Measurements from ENCODE around the gene NUP210.

NUP210 gene

DNA sequence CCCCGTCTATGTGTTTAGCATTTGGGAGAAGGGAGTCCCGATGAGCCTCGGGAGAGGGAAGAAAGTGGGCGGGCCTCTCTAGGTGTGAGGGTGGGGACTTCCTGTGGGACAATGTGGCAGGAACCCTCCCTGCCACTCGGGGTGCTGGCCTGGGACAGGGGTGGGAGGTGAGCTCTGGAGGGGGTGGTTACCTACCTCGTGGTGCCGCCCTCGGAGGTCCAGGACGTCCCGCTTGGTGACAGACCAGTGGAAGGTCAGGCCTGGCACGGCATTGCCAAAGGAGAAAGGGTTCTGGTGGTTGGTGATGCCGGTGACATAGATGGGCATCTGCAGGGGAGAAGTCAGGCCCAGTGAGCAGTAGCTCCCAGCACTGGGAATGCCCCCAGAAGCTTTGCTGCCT lies 83.5 kb downstream of the NUP210 start:
- no peak overlapping the region for H3K4me3 ChIP-seq (ENCODE audit: low read length in 2 of 2)
- H3K27me3 ChIP-seq (ENCODE audit: control insufficient read depth in 1 of 2, insufficient read depth in 2 of 2, low read length in 2 of 2) = no peaks in the 10 kb centered on the region
- peaks cover 10% of the 10 kb centered on the region in 2 donors for H3K36me3 ChIP-seq (ENCODE audit: control insufficient read depth in 2 of 2, insufficient read depth in 2 of 2, low read length in 2 of 2)
- no peaks in the 10 kb centered on the region for H3K4me1 ChIP-seq (ENCODE audit: control insufficient read depth, insufficient read depth, low read length)
- H3K9me3 ChIP-seq (ENCODE audit: control insufficient read depth in 2 of 2, low read length in 2 of 2) = no peaks in the 10 kb centered on the region
- no peak overlapping the region for H3K27ac ChIP-seq (ENCODE audit: low read length)
- H3K9ac ChIP-seq (ENCODE audit: low read length in 2 of 2) = no peak overlapping the region

DNA sequence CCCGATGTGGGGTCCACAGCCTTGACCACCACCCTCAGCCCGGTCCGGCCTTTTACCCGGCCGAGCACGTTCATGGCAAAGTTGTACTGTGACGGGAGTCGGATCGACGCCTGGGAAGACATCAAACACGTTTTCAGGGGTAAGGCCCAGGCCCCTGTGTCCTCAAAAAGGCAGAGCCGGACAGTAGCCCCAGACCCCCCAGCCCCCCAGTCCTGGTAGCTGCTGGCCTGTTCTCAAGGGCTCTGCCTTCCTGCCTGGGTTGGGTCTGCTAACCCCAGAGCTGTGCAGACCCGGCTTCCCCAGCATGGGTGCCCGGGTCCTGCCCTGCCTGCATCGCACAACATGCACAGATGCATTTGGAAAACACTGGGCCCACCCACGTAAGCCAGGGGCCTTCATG lies 84.6 kb downstream of the NUP210 start:
- Histone ChIP-seq H3K27ac (ENCODE audit: low read length) (no peak overlapping the region), H3K9ac (ENCODE audit: low read length in 2 of 2) (no peak overlapping the region), H3K4me1 (ENCODE audit: control insufficient read depth, insufficient read depth, low read length) (no peaks in the 10 kb centered on the region), H3K9me3 (ENCODE audit: control insufficient read depth in 2 of 2, low read length in 2 of 2) (no peaks in the 10 kb centered on the region), H3K36me3 (ENCODE audit: control insufficient read depth in 2 of 2, insufficient read depth in 2 of 2, low read length in 2 of 2) (peaks cover 4 to 10% of the 10 kb centered on the region in 2 donors), H3K4me3 (ENCODE audit: low read length in 2 of 2) (no peak overlapping the region), H3K27me3 (ENCODE audit: control insufficient read depth in 1 of 2, insufficient read depth in 2 of 2, low read length in 2 of 2) (no peaks in the 10 kb centered on the region)

DNA sequence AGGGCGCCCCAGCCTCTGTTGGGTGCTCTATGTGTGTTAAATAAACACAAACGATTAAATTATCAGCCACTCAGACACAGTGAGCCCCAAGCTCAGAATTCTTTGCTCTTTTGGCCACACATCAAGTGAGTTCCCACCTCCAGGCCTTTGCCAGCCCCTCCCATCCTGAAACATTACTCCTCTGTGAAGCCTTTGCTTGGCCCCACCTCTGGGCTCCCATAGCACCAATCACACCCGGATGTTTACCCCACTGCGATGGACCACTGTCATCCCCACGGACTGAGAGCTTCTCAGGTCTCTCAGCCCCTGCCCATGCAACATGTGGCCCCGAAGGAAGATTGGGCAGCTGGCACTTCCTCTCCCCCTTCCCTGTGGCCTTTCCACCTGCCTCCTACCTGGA lies 85.1 kb downstream of the NUP210 start:
- no peak overlapping the region for H3K4me3 ChIP-seq (ENCODE audit: low read length in 2 of 2)
- H3K27me3 ChIP-seq (ENCODE audit: control insufficient read depth in 1 of 2, insufficient read depth in 2 of 2, low read length in 2 of 2) = no peaks in the 10 kb centered on the region
- no peaks in the 10 kb centered on the region for H3K4me1 ChIP-seq (ENCODE audit: control insufficient read depth, insufficient read depth, low read length)
- H3K36me3 ChIP-seq (ENCODE audit: control insufficient read depth in 2 of 2, insufficient read depth in 2 of 2, low read length in 2 of 2) = peaks cover 4 to 13% of the 10 kb centered on the region in 2 donors
- H3K27ac ChIP-seq (ENCODE audit: low read length) = no peak overlapping the region
- no peaks in the 10 kb centered on the region for H3K9me3 ChIP-seq (ENCODE audit: control insufficient read depth in 2 of 2, low read length in 2 of 2)
- no peak overlapping the region for H3K9ac ChIP-seq (ENCODE audit: low read length in 2 of 2)

DNA sequence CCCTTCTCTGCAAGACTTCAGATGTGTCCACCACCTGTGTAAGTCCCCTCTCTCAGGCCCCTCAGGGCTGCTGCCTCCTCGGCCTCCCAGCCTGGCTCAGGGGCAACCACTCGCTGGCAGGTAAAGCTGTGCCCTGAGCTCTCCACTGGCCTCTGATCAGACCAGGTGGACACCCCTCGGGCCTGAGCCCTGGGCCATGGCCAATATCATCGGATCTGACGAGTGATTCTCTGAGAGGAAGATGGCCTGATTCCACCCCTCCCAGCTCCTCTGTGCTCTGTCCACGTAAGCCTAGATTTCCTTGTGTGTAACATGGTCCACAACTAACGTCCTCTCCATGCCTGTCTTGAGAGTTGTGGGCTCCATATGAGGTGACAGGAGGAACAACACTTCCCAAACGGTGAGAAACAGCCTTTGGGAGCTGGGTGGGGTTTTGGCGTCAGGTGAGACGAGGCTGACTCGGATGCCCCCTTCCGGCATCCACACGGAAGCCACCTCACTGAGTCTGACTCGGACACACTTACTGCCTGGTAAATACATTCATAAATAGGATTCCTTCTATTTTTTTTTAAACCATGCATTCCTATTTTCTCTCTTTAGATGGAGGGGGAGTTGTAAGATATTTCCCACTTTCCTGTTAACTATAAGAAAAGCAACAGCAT lies 86.8 kb downstream of the NUP210 start:
- Histone ChIP-seq H3K9ac (ENCODE audit: low read length in 2 of 2) (no peak overlapping the region), H3K27me3 (ENCODE audit: control insufficient read depth in 1 of 2, insufficient read depth in 2 of 2, low read length in 2 of 2) (no peaks in the 10 kb centered on the region), H3K27ac (ENCODE audit: low read length) (no peak overlapping the region), H3K4me1 (ENCODE audit: control insufficient read depth, insufficient read depth, low read length) (no peaks in the 10 kb centered on the region), H3K4me3 (ENCODE audit: low read length in 2 of 2) (no peak overlapping the region), H3K9me3 (ENCODE audit: control insufficient read depth in 2 of 2, low read length in 2 of 2) (no peaks in the 10 kb centered on the region), H3K36me3 (ENCODE audit: control insufficient read depth in 2 of 2, insufficient read depth in 2 of 2, low read length in 2 of 2) (peaks cover 6 to 15% of the 10 kb centered on the region in 2 donors)

DNA sequence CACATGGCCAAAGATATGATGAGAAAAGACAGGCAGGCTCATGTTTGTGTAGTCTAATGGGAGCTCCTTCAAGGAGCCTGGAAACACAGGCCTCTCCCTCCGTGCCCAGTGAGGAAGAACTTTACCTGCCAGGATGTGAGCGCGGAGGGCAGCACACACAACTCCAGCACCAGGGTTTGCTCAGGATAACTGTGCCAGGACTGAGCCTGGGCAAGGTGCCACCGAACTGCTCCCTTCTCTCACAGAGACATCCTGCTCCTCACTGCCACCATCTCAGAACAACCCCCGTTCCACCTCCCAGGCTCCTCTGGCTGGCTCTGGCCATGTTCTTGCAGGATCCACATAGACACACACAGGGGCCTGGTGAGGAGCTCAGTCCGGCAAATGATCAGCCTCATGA lies 87.4 kb downstream of the NUP210 start:
- H3K27ac ChIP-seq (ENCODE audit: low read length) = no peak overlapping the region
- H3K4me3 ChIP-seq (ENCODE audit: low read length in 2 of 2) = no peak overlapping the region
- peaks cover 9 to 16% of the 10 kb centered on the region in 2 donors for H3K36me3 ChIP-seq (ENCODE audit: control insufficient read depth in 2 of 2, insufficient read depth in 2 of 2, low read length in 2 of 2)
- no peaks in the 10 kb centered on the region for H3K27me3 ChIP-seq (ENCODE audit: control insufficient read depth in 1 of 2, insufficient read depth in 2 of 2, low read length in 2 of 2)
- no peak overlapping the region for H3K9ac ChIP-seq (ENCODE audit: low read length in 2 of 2)
- no peaks in the 10 kb centered on the region for H3K9me3 ChIP-seq (ENCODE audit: control insufficient read depth in 2 of 2, low read length in 2 of 2)
- H3K4me1 ChIP-seq (ENCODE audit: control insufficient read depth, insufficient read depth, low read length) = no peaks in the 10 kb centered on the region

DNA sequence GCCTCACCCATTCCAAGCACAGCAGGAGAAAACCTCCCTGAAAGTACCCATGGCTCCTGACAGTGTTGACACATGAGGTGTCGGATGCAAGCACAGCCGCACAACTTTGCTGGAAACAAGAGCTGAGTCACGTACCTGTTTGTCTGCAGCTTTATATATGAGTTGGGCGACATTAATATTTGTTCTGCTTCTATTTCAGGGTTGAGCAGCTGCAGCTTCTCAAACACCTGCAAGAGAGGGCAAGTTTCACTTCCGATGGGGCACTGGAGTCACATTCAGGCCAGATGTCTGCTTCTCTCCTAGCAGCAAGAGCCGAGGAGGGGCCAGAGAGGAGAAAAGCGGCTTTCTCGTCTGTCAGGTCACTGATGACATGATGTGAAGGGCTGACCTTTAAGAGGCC lies 88.0 kb downstream of the NUP210 start:
- H3K9ac ChIP-seq (ENCODE audit: low read length in 2 of 2) = no peak overlapping the region
- H3K27ac ChIP-seq (ENCODE audit: low read length) = no peak overlapping the region
- H3K4me3 ChIP-seq (ENCODE audit: low read length in 2 of 2) = no peak overlapping the region
- H3K4me1 ChIP-seq (ENCODE audit: control insufficient read depth, insufficient read depth, low read length) = no peaks in the 10 kb centered on the region
- peaks cover 10 to 22% of the 10 kb centered on the region in 2 donors for H3K36me3 ChIP-seq (ENCODE audit: control insufficient read depth in 2 of 2, insufficient read depth in 2 of 2, low read length in 2 of 2)
- no peaks in the 10 kb centered on the region for H3K9me3 ChIP-seq (ENCODE audit: control insufficient read depth in 2 of 2, low read length in 2 of 2)
- no peaks in the 10 kb centered on the region for H3K27me3 ChIP-seq (ENCODE audit: control insufficient read depth in 1 of 2, insufficient read depth in 2 of 2, low read length in 2 of 2)

DNA sequence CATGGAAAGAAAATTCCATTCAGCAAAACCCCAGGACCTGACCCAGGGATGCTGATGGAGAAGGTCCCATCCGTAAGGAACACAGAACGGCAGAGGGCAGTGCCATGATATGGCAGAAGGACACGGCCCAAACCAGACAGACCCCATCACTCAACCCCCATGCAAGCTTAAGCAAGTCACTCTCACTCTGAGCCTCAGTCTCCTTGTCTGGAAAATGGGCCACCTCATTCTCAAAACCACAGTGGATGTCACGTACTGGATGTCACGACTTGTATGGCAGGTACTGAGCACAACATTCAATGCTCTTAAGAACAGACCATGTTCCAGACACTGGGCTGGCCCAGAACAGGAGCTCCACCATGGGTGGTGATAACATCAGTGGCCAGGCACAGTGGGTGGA lies 90.4 kb downstream of the NUP210 start:
- Histone ChIP-seq H3K27me3 (ENCODE audit: control insufficient read depth in 1 of 2, insufficient read depth in 2 of 2, low read length in 2 of 2) (no peaks in the 10 kb centered on the region), H3K4me3 (ENCODE audit: low read length in 2 of 2) (no peak overlapping the region), H3K9me3 (ENCODE audit: control insufficient read depth in 2 of 2, low read length in 2 of 2) (no peaks in the 10 kb centered on the region), H3K36me3 (ENCODE audit: control insufficient read depth in 2 of 2, insufficient read depth in 2 of 2, low read length in 2 of 2) (peaks cover 12 to 18% of the 10 kb centered on the region in 2 donors), H3K4me1 (ENCODE audit: control insufficient read depth, insufficient read depth, low read length) (no peaks in the 10 kb centered on the region), H3K27ac (ENCODE audit: low read length) (no peak overlapping the region), H3K9ac (ENCODE audit: low read length in 2 of 2) (no peak overlapping the region)

DNA sequence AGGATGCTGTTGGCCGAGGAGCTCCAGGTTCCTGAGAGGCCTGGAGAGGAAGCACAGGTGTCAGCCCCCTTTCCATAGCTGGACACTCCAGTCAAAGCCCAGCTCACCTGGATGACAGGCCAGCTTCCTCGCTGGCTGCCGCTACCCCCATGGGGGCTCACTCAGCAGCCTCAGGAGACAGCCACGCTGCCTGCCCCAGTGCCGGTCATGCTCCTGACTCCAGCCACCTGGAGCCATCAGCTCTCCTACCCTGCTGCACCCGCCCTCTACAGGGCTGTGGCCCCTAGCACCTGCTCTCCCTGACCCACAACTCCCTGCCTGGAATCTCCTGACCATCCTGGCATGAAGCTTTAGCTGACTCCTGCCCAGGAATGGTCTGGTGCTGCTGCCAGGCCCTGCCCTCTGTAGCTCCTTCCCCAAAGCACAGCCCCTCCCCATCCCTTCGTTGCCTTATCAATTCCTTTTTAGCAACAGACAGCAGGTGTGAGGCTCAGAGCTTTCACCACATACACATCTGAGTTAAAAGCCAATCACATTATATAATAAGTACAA lies 94.2 kb downstream of the NUP210 start:
- Histone ChIP-seq H3K9me3 (ENCODE audit: control insufficient read depth in 2 of 2, low read length in 2 of 2) (no peaks in the 10 kb centered on the region), H3K4me3 (ENCODE audit: low read length in 2 of 2) (no peak overlapping the region), H3K36me3 (ENCODE audit: control insufficient read depth in 2 of 2, insufficient read depth in 2 of 2, low read length in 2 of 2) (peaks cover 12 to 15% of the 10 kb centered on the region in 2 donors), H3K27me3 (ENCODE audit: control insufficient read depth in 1 of 2, insufficient read depth in 2 of 2, low read length in 2 of 2) (no peaks in the 10 kb centered on the region), H3K9ac (ENCODE audit: low read length in 2 of 2) (no peak overlapping the region), H3K27ac (ENCODE audit: low read length) (no peak overlapping the region), H3K4me1 (ENCODE audit: control insufficient read depth, insufficient read depth, low read length) (no peaks in the 10 kb centered on the region)

DNA sequence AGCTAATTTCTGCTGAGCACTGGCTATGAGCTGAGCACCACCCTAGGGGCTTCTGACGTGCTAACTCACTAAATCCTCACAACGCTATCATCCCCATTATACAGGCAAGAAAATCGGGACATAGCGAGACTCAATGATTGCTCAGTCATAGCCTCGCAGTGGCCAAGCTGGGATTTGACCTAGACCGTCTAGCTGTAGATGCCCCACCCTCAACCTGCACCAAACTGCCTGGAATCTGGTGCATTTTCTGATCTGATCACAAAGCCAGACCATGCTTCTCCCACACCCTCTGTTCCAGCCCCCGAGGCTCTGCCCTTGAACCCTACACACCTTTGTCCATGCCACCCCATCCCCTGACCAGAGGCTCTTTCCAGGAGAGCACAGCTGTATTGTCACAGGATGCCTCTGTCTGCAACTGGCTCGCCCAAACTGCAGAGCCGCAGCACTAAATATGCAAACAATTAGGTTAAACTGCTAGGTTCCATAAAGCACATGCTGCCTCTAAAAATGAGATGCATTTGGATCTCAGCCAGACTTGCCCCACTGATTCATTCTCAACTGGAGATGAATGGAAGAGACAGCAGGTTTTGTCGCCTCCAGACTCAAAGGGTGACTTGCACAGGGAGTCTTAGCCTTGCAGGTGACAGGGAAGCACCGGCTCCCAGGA lies 95.2 kb downstream of the NUP210 start:
- Histone ChIP-seq H3K4me1 (ENCODE audit: control insufficient read depth, insufficient read depth, low read length) (no peaks in the 10 kb centered on the region), H3K9me3 (ENCODE audit: control insufficient read depth in 2 of 2, low read length in 2 of 2) (no peaks in the 10 kb centered on the region), H3K27ac (ENCODE audit: low read length) (no peak overlapping the region), H3K27me3 (ENCODE audit: control insufficient read depth in 1 of 2, insufficient read depth in 2 of 2, low read length in 2 of 2) (no peaks in the 10 kb centered on the region), H3K36me3 (ENCODE audit: control insufficient read depth in 2 of 2, insufficient read depth in 2 of 2, low read length in 2 of 2) (peaks cover 11 to 12% of the 10 kb centered on the region in 2 donors), H3K4me3 (ENCODE audit: low read length in 2 of 2) (no peak overlapping the region), H3K9ac (ENCODE audit: low read length in 2 of 2) (no peak overlapping the region)

DNA sequence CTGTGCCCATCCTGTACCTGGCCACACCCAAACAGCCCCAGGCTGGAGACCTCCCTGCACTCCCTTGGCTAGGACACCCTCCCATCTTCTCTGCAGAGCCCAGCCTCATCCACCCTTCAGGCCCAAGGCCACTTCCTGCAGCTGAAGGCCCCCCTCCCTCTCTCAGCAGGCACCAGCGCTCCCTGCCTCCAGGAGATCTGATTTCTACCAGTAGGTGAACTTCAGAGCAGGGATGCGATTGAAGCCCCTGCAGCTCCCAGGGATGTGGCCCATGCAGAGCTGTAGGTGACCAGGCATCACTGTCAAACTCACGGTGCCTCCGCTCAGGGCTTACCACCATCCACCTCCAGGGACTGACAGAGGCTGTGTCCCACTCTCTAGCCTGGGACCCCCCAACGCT lies 96.3 kb downstream of the NUP210 start:
- H3K4me3 ChIP-seq (ENCODE audit: low read length in 2 of 2) = no peak overlapping the region
- H3K36me3 ChIP-seq (ENCODE audit: control insufficient read depth in 2 of 2, insufficient read depth in 2 of 2, low read length in 2 of 2) = peaks cover 10 to 18% of the 10 kb centered on the region in 2 donors
- H3K9me3 ChIP-seq (ENCODE audit: control insufficient read depth in 2 of 2, low read length in 2 of 2) = no peaks in the 10 kb centered on the region
- H3K27me3 ChIP-seq (ENCODE audit: control insufficient read depth in 1 of 2, insufficient read depth in 2 of 2, low read length in 2 of 2) = no peaks in the 10 kb centered on the region
- no peaks in the 10 kb centered on the region for H3K4me1 ChIP-seq (ENCODE audit: control insufficient read depth, insufficient read depth, low read length)
- H3K9ac ChIP-seq (ENCODE audit: low read length in 2 of 2) = no peak overlapping the region
- no peak overlapping the region for H3K27ac ChIP-seq (ENCODE audit: low read length)

DNA sequence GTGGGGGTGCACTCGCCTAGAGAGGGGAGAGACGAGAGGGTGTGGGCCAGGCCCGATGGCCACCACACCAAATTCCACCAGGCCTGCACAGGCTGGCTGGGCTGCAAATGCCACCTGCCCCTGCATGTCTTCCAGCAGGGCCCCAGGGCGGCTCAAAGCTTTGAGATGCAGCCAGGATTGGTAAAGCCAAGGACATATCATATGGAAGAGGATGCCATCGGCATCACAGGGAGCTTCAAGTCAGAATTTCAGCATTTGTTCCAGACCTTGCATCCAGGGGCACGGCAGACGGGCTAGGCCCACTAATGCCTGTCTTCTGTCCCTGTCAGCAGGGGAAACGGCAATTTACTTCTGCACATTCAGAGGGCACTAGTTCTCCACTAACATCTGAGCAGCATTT lies 97.8 kb downstream of the NUP210 start:
- no peak overlapping the region for H3K4me3 ChIP-seq (ENCODE audit: low read length in 2 of 2)
- H3K9ac ChIP-seq (ENCODE audit: low read length in 2 of 2) = no peak overlapping the region
- no peaks in the 10 kb centered on the region for H3K27me3 ChIP-seq (ENCODE audit: control insufficient read depth in 1 of 2, insufficient read depth in 2 of 2, low read length in 2 of 2)
- no peak overlapping the region for H3K27ac ChIP-seq (ENCODE audit: low read length)
- H3K9me3 ChIP-seq (ENCODE audit: control insufficient read depth in 2 of 2, low read length in 2 of 2) = no peaks in the 10 kb centered on the region
- H3K36me3 ChIP-seq (ENCODE audit: control insufficient read depth in 2 of 2, insufficient read depth in 2 of 2, low read length in 2 of 2) = peaks cover 4 to 10% of the 10 kb centered on the region in 2 donors
- H3K4me1 ChIP-seq (ENCODE audit: control insufficient read depth, insufficient read depth, low read length) = no peaks in the 10 kb centered on the region
